22Rv1 (cell line): ENCODE measurements around the gene HOXB13.

Experiments
- ZFX ChIP-seq: fragments of 450-650 bp; IDR thresholded peaks from 2 replicates; pipeline ENCODE4 v1.6.1; 2017; ENCODE audit warnings: antibody characterized with exemption, borderline replicate concordance
- TF ChIP-seq, protein P1 (sequence below): fragments of 450-650 bp; IDR thresholded peaks from 2 replicates; pipeline ENCODE4 v1.5.1; 2017; ENCODE audit warnings: mild to moderate bottlenecking

DNA sequence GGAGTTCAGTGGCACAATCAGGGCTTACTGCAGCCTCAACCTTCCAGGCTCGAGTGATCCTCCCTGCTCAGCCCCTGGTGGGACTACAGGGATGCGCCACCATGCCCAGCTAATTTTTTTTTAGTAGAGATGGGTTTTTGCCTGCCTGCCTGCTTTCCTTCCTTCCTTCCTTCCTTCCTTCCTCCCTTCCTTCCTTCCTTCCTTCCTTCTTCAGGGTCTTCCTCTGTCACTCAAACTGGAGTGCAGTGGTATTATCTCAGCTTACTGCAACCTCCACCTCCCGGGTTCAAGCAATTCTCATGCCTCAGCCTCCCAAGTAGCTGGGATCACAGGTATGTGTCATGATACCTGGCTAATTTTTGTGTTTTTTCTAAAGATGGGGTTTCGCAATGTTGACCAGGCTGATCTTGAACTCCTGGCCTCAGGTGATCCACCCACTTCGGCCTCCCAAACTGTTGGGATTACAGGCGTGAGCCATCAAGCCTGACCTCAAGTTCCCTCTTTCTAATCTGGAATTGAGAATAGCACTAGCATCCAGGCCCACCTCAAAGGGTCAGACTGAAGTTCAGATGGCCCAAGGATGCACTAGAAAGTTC lies 51.5 kb downstream of the HOXB13 start:
- TF ChIP-seq, protein P1, sequence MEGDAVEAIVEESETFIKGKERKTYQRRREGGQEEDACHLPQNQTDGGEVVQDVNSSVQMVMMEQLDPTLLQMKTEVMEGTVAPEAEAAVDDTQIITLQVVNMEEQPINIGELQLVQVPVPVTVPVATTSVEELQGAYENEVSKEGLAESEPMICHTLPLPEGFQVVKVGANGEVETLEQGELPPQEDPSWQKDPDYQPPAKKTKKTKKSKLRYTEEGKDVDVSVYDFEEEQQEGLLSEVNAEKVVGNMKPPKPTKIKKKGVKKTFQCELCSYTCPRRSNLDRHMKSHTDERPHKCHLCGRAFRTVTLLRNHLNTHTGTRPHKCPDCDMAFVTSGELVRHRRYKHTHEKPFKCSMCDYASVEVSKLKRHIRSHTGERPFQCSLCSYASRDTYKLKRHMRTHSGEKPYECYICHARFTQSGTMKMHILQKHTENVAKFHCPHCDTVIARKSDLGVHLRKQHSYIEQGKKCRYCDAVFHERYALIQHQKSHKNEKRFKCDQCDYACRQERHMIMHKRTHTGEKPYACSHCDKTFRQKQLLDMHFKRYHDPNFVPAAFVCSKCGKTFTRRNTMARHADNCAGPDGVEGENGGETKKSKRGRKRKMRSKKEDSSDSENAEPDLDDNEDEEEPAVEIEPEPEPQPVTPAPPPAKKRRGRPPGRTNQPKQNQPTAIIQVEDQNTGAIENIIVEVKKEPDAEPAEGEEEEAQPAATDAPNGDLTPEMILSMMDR = no peak
- no peak for TF ChIP-seq ZFX
